GM12872 (cell line): ENCODE measurements around the gene CD81.
A peak's percentile ranks its signal among the peaks of the same experiment; 100 is the strongest.

Experiments
- TF ChIP-seq, protein P1 (sequence below): IDR thresholded peaks from 3 replicates; pipeline ENCODE4 v1.5.1; 2011; ENCODE audit warnings: low read depth, mild to moderate bottlenecking, low read length, moderate library complexity; ENCODE audit not compliant: insufficient read depth

Gene CD81

GRCh38 chr11:2375341-2375853 lies 1.7 kb upstream of the CD81 start:
- TF ChIP-seq, protein P1, sequence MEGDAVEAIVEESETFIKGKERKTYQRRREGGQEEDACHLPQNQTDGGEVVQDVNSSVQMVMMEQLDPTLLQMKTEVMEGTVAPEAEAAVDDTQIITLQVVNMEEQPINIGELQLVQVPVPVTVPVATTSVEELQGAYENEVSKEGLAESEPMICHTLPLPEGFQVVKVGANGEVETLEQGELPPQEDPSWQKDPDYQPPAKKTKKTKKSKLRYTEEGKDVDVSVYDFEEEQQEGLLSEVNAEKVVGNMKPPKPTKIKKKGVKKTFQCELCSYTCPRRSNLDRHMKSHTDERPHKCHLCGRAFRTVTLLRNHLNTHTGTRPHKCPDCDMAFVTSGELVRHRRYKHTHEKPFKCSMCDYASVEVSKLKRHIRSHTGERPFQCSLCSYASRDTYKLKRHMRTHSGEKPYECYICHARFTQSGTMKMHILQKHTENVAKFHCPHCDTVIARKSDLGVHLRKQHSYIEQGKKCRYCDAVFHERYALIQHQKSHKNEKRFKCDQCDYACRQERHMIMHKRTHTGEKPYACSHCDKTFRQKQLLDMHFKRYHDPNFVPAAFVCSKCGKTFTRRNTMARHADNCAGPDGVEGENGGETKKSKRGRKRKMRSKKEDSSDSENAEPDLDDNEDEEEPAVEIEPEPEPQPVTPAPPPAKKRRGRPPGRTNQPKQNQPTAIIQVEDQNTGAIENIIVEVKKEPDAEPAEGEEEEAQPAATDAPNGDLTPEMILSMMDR = 0 out of 3 replicates have a peak, but pooled peaks have one; percentile 13

DNA sequence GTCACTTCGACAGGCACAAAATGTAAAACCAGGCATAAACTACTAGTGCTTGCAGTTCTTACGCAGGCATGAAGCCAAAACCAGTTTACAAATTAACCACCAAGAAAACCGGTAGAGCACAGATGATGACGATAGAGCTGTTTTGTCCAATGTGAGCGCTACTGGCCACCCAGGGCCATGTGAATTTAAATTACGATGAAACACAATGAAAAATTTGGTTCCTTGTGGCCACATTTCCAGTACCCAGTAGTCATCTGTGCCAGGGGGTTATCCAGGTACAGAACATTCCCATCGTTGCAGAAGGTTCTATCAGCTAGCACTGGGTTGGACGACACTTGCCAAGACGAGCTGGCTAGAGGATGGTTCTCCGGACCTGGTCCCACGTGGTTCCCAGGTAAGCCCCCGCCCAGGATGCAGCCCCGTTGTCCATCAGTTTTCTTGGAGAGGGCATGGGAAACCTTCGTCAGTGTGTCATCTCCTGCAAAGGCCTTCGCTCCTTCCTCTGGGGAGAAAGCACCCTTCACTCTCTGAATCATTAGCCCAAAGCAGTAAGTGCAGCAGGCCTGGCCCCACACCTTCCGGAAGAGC lies 1.1 kb upstream of the CD81 start:
- TF ChIP-seq, protein P1 = no peak

DNA sequence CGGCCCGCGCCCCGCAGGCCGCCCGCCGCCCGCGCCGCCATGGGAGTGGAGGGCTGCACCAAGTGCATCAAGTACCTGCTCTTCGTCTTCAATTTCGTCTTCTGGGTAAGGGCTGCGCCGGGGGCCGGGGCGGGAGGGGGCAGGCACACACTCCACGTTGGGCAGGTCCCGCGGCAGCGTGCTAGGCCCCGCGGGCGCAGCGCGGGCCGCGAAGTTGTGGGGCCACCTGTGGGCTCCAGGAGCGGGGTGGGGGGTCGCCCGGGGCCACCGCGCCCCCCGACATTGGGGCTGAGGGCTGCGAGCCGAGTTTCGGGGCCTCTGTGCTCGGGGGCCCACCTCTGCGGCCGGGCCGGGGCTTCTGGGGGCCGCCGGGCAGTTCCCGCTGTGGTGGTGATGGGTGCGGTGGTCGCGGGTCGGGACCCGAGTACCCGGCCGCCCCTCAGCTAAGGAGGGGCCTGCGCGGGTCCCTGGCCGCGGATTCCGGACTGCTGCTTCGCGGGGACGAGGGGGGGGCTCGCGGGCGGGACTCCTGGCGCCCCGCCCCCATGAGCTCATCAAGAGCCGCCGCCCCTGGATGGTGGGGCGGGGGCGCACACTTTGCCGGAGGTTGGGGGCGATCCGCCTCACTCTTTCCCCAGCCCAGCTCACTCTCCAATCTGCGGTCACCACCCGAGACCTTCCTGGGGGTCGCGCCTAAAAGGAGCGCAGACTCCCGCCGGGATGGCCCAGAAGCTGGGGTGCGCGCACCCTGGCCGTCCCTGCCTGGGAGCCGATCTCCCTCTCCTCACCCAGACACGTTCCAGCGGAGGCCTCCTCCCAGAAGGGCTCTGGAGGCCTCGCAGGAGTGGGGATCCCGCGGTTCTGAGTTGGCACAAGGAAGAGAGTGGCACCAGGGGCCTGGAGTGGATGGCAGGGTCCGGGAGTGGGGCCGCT lies 667 bp downstream of the CD81 start:
- TF ChIP-seq, protein P1 = no peak

DNA sequence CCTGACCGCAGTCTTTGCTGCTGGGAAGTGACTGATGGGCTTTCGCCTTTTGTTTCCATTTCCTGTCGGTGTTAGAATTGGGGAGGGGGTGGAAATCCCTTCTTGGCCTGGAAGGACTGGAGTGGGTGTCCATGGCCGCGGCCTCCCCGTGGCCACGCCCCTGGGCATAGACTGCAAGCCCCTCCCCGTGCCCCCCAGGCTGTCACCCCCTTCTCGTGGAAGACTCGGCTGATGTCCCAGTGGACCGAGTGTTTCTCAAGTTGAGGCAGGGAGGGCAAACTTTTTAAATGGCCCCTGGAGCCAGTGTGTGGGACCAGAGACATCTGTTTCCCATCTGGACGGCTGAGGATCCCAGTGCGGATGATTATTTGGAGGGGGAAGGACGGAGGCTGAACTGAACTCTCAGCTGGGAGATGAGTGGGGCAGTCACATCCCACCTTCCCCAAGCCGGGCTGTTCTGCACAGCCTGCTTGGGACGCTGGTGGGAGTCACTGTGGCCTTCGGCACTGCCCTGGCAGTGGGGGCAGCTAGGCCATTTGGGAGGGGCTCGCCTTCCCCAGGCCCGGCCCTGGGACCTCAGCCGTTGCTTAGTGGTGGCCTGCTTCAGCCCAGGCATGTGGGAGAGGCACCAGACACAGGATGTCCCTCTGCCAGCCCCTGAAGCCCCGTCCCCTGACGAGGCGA lies 1.6 kb downstream of the CD81 start:
- TF ChIP-seq, protein P1 = no peak

- TF ChIP-seq, protein P1 = no peak
Observed at GRCh38 chr11:2379466-2380174, 2.5 kb downstream of the CD81 start.

DNA sequence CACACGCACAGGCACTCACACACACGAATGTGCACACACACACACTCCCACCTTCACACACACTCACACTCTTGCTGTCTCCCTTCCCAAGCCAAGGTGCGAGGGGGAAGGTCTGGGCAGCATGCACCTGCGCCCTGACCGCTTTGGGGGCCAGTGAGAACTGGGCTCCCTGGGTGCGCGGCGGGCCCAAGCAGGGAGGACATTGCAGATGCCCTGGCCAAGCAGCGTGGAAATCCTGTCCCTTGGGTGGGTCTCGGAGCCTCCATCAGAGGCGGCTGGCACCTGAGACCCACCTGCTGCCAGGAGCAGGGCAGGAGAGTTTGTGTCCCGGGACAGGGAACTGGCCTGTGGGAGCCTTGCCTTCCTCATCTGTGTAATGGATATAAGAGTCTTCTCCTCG lies 3.3 kb downstream of the CD81 start:
- TF ChIP-seq, protein P1 = no peak
